GM12892 (cell line): ENCODE results near the gene TUBB1.

Experiments used
- POLR2A ChIP-seq: IDR thresholded peaks from 2 replicates; pipeline ENCODE4 v1.6.1; 2011; ENCODE audit warnings: low read depth, low read length, control low read depth
- TAF1 ChIP-seq: IDR thresholded peaks from 2 replicates; pipeline ENCODE4 v1.6.1; 2011; ENCODE audit warnings: low read depth, mild to moderate bottlenecking, control low read depth, low read length, borderline replicate concordance

- TF ChIP-seq TAF1 (no peak), POLR2A (peak; percentile 64; the same call in 1 of the 2 replicates)
Measured at GRCh38 chr20:59042151-59042795, 23.0 kb downstream of the TUBB1 start, which contains the start of gene PRELID3B.
